Prostate gland (tissue), 2 donors: ENCODE measurements around the gene LRBA.

ENCODE experiments used
- CTCF ChIP-seq, 4 experiments: fragments of 200-600 bp in 2 of 4; fragments of 450-650 bp in 2 of 4; sonication (generic) in 2 of 4; IDR thresholded peaks; 1 replicate in 3 of 4; 2 replicates in 1 of 4; pipeline ENCODE4 v1.5.1; 2016 to 2019; ENCODE audit warnings: antibody characterized with exemption in 4 of 4, mild to moderate bottlenecking in 2 of 4, moderate library complexity in 2 of 4
- POLR2A ChIP-seq: fragments of 450-650 bp; IDR thresholded peaks from one replicate; pipeline ENCODE4 v1.6.1; 2016; ENCODE audit warnings: antibody characterized with exemption, mild to moderate bottlenecking

- TF ChIP-seq POLR2A (no peak), CTCF (IDR thresholded peaks at IDR 0.05) (no peak)
Observed at GRCh38 chr4:150395872-150396271, 619.2 kb downstream of the LRBA start.
